T-helper 9 cell (primary cell): Measurements from ENCODE around the gene BAIAP2L2.
"Not testable (repeated sequence)": the region's sequence is repeated elsewhere in the genome, so short reads cannot be mapped to it uniquely, and the experiment has no call there.

Experiments
- DNase-seq: peaks from one replicate; pipeline ENCODE4 v3.0.0-alpha.2; 2020

BAIAP2L2 gene

GRCh38 chr22:38080474-38080849 lies 30.0 kb downstream of the BAIAP2L2 start:
- no peak for DNase-seq

GRCh38 chr22:38079804-38080203 lies 30.7 kb downstream of the BAIAP2L2 start:
- no peak for DNase-seq

DNA sequence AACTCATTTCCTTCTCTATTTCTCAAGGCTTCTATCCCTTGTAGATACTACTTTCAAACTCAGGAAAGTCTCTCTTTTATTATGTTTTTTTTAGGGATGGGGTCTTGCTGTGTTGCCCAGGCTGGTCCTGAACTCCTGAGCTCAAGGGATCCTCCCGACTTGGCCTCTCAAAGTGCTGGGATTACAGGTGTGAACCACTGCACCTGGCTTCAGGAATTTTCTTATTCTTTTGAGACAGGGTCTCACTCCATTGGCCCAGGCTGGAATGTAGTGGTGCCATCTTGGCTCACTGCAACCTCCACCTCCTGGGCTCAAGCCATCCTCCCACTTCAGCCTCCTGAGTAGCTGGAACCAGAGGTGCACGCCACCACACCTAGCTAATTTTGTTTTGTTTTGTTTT lies 31.3 kb downstream of the BAIAP2L2 start:
- DNase-seq = not testable (repeated sequence)

GRCh38 chr22:38078046-38078840 lies 32.2 kb downstream of the BAIAP2L2 start:
- no peak for DNase-seq

DNA sequence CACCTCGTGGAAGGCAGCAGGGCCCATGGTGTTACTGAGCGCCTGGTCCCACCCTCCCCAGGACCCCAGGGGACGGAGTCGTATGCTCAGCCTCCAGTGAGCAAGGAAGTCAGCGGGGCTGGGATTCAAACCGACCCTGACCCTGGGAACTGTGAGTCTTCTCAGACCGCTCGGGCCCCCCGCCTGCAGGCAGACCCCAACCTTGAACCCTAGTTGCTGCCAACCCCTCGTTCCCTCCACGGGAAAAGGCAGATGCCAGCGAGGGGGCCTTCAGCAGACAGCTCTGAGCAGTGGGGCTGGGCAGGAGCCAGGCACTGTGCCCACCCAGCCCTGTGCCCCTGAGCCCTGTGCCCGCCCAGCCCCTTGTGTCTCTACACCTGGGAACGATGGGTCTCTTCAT lies 32.9 kb downstream of the BAIAP2L2 start:
- DNase-seq = no peak

DNA sequence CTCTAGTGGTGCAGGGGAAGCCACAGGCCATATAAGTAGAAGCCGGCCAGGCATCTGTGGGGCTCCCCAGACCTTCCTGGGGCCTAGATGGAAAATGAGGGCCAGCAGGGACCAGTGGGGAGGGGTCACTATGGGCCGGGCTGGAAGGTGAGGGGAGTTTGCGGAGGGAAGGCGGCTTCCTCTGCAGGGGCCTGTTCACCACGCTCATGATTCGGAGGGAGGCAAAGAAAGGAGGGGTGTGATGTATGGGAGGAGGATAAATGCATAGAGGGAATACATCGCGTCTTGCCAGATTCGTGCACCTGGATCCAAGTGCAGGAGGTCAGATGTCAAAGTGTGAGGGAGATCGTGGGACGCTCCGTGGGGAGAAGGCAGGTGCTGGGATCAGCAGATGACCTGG lies 33.4 kb downstream of the BAIAP2L2 start:
- no peak for DNase-seq

GRCh38 chr22:38075961-38076360 lies 34.5 kb downstream of the BAIAP2L2 start:
- no peak for DNase-seq

DNA sequence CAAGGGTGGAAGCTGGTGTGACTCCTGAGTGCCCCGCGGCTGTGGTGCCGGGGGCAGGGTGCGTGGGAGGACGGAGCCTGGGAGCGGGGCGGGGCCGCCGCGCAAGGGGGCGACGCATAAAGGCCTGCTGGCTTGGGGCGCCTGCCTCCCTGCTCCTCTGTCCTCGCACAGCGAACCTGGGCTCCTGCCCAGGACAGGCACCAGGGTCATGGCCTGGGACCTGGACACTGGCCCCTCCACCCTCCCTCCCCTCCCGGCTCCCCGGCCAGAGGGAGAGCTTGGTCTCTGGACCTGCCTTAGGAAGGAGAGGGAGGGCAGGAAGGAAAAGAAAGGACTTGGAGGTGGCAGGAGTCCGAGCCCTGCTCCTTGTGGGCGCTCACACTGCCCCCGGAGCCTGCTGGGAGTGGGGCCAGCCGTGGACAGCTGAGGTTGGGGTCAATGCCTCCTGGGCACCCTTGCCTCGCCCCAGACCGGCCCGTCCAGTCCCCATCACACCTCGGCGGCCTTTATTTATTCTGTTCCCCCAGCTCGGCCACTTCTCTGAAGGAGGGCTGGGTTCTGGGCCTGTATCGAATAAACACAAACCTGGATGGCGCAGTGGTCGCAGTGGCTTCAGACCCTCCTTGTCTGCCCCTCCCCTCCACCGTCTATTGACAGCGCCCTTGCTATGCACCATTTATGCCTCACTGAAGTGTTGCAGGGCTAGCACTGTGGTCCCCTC lies 35.2 kb downstream of the BAIAP2L2 start:
- DNase-seq = no peak

DNA sequence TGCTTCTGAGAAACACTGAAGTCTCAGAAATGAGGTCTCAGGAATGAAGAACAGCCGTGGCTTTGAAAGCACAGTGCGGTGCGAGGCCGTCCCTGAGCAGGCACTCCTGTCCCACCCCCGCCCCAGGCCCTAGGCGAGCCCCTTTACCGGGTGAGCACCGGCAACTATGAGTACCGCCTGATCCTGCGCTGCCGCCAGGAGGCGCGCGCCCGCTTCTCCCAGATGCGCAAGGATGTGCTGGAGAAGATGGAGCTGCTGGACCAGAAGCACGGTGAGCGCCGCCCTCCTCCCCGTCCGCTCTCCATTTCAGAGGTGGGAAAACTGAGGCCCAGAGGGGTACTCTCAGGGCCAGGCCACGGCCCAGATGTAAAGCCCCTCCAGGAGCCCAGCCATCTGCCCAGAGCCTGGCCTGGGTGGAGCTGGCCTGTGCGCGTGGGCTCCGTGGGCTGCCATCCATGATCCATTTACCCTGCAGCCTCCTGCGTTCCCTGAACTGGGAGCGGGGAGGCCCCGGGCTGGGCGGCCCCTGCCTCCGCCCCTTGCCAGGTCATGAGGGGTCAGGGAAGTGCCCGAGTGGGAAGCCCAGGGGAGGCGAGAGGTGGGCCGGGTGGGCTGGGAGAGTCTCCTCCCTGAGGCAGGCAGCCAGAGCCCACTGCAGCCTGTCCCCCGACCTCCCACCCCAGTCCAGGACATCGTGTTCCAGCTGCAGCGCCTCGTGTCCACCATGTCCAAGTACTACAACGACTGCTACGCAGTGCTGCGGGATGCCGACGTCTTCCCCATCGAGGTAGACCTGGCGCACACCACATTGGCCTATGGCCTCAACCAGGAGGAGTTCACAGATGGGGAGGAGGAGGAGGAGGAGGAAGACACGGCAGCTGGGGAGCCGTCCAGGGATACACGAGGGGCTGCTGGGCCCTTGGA lies 36.0 kb downstream of the BAIAP2L2 start:
- no peak for DNase-seq

DNA sequence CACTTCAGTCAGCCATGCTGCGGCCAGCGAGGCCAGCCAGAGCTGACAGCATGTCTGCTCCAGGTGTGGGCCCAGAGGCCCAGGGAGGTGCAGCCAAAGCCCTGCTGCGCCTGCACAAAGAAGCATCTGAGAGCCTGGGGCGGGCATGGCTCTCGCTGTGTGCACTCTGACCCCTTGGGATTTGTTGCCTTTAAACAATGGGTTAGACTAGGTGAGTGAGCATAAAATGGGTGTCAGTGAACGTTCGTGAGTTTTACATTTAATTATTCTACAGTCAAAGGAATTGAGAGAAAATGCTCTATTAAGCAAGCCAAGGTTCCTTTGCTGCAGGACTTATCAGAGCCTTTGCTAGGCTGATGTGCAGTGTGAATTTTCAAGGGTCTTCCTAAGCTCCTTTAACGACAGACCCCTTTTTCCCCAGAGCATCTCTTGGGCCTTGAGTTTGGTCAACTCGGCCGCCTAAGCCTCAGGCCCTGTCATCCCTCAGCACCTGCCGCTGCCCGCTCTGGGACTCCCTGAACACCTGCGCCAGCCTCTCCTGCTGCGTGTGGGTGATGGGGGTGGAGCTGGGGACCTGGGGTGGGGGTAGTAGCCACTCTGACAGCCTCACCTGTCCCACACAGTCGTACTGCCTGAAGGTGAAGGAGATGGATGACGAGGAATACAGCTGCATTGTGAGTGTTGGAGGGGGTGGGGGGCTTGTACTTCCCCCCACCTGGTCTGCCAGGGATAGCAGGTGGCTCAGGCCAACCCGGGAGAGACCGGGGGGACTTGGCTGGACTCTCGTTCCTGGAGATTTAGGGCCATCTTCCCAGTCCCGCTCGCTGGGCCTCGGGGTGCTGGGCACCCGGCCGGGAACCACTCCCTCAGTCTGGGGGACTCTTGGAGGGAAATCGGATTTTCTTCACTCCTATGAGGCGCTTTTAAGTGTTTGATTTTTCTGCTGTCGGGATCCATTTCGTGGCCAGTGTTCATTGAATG lies 37.0 kb downstream of the BAIAP2L2 start:
- DNase-seq = no peak

- no peak for DNase-seq
Measured at GRCh38 chr22:38072322-38073149, 37.9 kb downstream of the BAIAP2L2 start.

- DNase-seq = no peak
Measured at GRCh38 chr22:38071421-38072321, 38.8 kb downstream of the BAIAP2L2 start.

DNA sequence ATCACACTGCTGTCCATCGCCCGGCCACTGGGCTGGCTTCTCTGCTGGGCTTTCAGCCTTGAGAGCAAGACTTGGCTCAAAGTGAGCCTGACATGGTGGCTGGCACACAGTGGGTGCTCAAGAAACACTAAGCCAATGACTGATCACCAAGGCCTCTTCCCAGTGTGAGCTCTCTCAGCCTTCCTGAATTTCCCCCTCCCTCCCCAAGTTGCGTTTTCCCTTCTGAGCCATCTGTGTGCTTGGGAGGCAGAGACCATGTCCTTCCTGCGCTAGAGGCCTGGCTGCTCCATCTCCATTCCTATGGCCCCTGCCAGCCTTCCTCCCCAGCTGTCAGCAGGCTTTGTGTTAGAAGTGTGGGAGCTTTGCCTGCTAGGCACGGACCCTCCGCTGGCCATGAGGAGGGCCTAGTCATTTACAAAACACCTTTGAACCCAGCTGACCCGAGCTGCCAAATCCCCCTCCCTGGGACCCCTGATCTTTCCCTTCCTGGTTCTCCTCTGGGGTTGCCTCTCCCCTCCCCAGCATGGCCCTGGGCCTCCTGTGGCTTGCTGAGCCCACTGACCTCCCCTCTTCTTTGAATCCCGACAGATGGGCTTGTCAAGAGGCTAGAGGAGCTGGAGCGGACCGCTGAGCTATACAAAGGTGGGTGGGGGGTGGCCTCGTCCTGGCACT lies 40.1 kb downstream of the BAIAP2L2 start:
- DNase-seq = no peak

DNA sequence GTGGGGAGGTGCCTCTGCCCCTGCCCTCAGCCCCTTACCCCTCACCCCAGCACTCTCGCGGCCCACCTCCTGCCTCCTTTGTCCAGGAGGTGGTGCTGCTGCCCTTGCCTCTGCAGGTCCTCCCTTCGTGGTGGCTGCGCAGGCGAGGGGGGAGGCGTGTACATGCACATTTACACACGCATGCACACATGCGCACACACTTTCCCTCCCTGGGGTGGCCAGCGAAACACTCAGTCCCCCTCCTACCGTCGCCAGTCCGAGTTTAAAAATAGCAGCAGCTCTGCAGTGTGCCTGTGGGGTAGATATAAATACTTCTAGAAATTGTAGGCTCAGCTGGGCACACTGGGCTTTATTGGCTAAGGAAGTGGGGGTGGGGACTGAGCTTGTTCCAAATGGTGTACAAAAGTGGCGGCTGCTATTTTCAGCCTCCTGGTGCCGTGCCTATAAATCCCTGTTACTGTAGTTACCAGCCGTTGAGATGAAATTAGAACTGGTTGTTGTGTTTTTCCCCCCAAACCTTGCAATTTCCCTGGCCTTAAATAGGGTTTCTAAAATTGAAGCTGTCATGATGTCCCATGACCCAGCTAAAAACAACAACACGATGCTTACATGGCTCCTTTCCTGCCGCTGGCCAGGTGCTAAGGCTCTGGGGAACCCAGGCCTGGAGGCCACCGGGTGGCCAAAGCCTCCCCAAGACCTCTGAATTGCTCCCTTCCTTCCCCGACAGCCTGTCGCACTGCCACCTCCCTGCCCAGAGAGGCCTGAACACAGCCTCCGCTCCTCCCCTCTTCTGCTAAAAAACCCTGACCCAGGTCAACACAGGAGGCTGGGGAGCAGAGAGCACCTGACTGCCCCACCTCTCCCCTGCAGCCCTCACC lies 40.9 kb downstream of the BAIAP2L2 start:
- DNase-seq = no peak

GRCh38 chr22:38068641-38069371 lies 41.7 kb downstream of the BAIAP2L2 start:
- DNase-seq = no peak

DNA sequence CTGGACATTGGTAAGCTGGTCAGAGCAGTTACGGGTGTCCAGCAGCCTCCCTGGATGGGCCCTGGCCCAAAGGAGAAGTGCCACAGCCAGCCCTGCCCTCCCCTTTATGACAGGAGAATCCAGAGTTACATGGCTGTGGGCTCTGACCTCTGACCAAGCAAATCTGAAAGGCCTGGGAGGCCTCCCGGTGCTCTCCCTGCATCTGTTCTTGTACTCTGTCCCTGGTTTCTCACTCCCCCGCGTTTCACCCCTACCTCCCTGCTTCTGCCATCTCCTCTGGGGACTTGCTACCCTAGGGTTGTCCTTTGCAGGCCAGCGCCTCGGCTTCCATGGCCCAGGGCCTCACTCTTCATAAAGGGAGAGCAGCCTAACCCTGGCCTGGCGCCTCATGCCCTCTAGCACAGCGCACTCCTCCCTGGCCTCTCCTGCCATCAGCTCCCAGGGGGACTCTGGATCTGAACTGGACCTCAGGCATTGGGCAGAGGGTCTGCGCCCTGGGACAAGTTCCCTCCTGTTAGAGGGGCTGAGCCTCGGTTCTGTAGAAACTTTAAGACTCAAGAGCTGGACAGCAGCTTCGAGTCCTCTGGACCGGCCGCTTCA lies 42.6 kb downstream of the BAIAP2L2 start:
- no peak for DNase-seq

GRCh38 chr22:38067028-38067415 lies 43.5 kb downstream of the BAIAP2L2 start:
- DNase-seq = no peak
